NCI-H2171 treated with DMSO at 0.1 percent for 48 hours (cell line): Measurements from ENCODE around the gene SAMHD1.
A peak's percentile ranks its signal among the peaks of the same experiment; 100 is the strongest.
"Not testable (repeated sequence)": the region's sequence is repeated elsewhere in the genome, so short reads cannot be mapped to it uniquely, and the experiment has no call there.

ENCODE experiments used
- DNase-seq: peaks from one replicate; lab custom pipeline; 2025; lab: John Stamatoyannopoulos, UW

Gene SAMHD1

DNA sequence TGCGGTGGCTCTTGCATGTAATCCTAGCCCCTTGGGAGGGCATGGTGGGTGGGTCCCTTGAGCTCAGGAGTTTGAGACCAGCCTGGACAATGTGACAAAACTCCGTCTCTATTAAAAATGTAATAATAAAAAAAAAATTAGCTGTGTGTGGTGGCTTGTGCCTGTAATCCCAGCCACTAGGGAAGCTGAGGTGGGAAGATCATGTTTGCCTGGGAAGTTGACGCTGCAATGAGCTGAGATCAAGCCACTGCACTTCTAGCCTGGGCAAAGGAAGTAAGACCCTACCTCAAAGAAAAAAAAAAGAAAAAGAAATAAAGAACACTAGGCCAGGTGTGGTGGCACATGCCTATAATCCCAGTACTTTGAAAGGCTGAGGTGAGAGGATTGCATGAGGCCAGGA lies 4.5 kb upstream of the SAMHD1 start:
- DNase-seq: no peak

DNA sequence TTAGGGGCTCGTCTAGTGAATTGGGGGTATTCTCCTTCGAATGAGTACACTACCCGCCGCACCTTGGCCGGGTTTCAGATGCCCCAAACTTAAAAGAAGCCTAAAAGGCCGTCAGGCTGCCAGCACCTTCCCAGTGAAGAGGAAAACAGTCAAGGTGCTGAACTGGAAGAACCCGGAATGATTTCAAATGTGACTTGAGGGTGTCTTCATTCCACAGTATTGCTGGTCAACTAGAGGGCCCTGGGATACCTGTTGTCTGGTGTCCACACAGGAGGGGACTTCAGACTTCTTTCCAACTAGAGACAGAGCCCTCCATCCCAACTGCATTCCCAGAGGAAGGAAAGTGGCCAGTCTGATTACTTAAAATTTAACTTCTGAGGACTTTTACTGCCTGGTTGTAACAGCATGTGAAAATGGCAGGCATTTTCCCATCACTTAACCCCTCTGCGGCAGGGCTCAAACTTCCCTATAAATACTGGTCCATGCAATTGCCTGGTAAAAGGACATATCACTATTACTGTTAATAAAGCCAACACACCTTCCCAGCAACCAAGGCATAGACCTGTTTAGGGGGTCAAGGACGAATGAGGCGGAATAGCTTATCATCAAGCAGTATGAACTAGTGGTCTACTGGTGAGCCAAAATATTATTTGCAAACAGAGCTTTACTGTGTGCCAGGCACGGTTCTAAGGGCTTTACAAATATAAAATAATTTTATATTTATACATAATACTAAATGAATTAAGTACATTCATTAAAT lies 651 bp upstream of the SAMHD1 start:
- no peak for DNase-seq

DNA sequence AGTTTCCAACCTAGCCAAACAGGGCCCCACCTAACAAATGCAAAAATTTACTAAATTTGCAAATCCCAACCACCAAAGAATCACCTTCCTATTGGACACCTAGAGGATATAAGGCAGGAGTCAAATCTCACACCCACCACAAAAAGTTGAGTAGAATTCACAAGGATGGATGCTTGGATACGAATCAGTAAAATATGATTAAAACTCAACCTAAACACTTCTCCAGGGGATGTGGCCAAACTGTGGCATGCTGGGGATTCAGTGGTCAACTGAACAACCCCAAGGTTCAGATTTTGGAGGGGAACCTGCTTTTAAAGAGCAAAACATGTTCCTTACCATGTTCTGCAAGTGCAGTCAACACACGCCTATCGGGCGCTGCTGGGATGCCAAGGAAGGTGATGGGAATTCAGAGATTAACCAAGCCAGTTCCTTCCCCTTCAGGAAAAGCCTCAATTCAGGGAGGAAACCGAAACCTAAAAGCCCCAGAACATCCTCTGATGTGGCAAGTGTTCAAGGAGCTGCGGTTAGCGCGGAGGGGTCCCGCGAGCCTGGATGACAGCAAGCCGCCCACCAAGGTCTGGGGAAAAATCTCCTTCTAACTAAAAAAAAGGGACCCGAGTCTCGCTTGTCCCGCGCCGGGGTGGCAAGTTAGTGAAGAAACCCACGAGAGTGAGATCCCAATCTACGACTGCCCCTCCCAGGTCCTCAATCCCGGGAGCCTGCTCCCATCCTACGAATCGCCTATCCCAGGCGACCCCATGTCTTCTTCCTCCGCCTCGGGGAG lies 902 bp downstream of the SAMHD1 start:
- no peak for DNase-seq

DNA sequence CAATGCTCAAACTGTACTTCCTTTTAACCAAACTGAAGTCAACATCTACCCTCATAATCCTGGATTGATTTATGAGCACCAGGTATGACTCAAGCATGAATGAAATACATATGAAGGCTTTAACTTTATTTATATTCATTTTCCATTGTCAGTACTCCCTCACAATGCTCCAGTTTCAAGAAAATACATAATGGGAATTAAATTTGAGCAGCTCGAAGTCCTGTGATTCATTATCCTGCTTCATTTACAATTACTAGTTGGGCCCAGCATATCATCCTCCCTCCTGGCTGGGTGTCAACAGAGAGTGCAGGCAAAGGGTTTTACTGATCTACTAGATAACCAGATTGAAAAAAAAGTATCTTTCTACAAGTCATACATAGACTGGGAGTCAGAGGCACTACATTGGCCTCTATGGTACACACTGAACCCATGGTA lies 10.1 kb downstream of the SAMHD1 start:
- DNase-seq: no peak

DNA sequence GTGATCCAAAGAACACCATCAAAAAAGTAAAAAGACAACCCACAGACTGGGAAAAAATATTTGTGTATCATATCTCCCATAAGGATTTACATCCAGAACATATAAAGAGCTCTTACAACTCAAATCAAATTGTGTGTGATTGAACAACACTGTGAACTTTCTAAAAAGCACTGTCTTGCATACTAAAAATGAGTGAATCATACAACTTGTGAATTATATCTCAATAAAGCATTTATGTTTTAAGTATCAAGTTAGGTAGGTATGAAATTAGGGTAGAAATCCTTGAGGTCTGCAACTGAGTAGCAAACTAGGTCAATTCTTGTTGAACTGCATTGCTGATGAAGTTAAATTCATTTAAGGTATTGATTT lies 14.1 kb downstream of the SAMHD1 start:
- no peak for DNase-seq

DNA sequence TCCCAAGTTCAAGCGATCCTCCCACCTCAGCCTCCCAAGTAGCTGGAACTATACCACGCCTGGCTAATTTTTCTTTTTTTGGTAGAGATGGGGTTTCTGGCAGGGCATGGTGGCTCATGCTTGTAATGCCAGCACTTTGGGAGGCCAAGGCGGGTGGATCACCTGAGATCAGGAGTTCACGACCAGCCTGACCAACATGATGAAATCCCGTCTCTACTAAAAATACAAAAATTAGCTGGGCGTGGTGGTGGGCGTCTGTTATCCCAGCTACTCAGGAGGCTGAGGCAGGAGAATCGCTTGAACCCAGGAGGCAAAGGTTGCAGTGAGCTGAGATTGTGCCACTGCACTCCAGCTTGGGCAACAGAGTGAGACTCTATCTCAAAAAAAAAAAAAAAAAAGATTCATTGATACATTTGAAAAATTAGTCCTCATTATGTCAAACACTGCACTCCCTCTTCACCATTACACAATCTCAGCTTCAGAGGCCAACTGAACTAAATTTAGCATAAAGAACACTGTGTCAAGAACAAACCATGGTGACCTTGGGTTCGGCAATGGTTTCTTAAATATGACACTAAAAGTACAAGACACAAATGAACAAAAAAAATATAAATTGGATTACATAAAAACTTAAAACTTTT lies 14.6 kb downstream of the SAMHD1 start:
- DNase-seq: not testable (repeated sequence)

DNA sequence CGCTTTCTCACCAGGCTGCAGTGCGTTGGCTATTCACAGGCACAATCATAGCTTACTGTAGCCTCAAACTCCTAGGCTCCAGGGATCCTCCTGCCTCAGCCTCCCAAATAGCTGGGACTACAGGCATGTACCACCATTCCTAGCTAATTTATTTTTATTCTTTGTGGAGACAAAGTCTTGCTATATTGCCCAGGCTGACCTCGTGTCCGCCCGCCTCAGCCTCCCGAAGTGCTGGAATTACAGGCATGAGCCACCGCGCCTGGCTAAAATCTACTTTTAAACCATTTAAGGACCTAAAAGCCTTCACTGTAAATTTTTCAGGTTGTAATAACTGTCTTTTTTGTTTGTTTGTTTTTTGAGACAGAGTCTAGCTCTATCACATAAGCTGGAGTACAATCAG lies 15.2 kb downstream of the SAMHD1 start:
- no peak for DNase-seq

DNA sequence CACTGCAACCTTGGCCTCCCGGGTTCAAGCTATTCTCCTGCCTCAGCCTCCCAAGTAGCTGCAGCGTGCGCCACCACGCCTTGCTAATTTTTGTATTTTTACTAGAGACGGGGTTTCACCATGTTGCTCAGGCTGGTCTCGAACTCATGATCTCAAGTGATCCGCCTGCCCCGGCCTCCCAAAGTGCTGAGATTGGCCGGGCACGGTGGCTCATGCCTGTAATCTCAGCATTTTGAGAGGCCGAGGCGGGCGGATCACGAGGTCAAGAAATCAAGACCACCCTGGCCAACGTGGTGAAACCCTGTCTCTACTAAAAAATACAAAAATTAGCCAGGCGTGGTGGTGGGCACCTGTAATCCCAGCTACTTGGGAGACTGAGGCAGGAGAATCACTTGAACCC lies 17.9 kb downstream of the SAMHD1 start:
- DNase-seq: not testable (repeated sequence)

DNA sequence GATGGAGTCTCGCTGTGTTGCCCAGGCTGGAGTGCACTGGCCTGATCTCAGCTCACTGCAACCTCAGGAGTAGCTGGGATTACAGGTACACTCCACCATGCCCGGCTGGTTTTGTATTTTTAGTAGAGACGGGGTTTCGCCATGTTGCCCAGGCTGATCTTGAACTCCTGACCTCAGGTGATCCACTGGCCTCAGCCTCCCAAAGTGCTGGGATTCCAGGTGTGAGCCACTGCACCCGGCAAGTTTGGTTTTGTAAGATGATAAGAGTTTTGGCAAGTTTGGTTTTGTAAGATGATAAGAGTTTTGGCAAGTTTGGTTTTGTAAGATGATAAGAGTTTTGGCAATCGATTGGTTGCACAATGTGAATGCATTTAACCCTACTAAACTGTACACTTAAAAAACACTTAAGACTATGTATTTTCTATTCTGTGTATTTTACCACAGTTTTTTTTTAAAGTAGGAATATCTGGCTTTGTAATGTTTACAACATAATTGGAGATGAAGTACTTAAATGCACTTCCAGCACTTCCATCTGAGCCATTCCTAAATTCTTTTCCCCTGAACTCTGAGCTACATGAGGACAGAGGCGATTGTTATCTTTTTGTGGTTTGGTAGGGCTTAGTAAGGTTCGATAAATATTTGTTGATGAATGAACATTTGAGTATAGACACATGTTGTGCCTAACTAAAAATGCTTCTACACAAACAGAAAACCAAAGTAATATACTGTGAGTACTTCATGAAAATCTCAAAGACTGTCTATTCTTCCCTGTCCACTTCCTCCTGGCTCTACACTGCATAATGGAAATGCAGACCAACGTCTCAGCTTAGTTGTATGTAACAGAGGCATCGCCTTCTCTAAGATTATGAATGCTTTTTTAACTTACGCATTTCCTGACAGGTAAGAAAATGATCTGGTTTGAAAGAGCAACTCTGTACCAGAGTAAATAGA lies 18.8 kb downstream of the SAMHD1 start:
- DNase-seq: no peak

DNA sequence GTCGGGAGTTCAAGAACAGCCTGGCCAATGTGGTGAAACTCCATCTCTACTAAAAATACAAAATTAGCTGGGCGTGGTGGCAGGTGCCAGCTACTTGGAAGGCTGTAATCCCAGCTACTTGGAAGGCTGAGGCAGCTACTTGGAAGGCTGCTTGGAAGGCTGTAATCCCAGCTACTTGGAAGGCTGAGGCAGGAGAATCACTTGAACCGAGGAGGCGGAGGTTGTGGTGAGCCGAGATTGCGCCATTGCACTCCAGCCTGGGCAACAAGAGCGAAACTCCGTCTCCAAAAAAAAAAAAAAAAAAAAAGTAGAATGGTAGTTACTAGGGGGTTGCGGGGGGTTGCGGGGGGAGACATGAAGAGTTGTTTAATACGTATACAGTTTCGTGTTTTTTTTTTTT lies 19.4 kb downstream of the SAMHD1 start:
- DNase-seq: not testable (repeated sequence)

DNA sequence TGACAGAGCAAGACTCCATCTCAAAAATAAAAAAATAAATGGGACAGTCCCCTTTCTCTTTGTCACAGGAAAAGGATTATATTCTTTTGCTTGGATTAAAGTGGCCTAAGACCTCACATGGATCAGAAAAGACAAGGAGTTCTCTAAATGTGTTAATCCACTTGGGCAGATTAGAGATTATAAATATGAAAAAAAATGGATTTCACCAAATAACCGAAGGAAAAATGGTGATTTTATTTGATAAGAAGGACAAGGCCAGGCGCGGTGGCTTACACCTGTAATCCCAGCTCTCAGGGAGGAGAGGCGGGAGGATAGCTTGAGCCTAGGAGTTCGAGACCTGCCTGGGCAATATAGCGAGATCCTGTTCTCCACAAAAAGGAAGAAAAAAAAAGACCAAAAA lies 21.8 kb downstream of the SAMHD1 start:
- DNase-seq: no peak

DNA sequence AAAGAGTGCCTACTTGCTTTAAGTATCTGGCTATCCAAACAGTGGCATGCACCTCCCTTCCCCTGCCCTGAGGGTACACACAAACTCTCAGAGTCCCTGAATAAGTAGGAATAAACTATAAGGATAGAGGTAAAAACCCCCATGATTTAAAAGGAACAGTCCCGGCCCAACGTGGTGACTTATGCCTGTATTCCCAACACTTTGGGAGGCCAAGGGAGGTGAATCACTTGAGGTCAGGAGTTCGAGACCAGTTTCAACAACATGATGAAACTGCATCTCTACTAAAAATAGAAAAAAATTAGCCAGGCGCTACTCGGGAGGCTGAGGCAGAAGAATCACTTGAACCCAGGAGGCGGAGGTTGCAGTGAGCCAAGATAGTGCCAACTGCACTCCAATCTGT lies 22.2 kb downstream of the SAMHD1 start:
- DNase-seq: no peak

DNA sequence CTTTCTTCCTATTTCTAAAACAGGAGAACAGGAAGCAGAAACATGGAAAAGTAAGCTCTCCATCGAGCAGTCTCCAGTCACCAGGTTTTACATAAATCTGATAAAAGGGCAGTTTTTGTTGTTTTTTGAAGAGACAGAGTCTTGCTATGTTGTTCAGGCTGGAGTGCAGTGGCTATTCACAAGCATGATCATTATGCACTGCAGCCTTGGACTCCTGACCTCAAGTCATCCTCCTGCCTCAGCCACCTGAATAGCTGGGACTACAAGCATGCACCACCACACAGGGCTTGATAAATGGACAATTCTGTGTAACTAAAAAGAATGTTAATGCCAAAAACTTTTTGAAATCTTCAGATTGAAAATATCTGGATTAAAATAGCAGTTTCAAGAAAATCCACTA lies 23.8 kb downstream of the SAMHD1 start:
- no peak for DNase-seq

DNA sequence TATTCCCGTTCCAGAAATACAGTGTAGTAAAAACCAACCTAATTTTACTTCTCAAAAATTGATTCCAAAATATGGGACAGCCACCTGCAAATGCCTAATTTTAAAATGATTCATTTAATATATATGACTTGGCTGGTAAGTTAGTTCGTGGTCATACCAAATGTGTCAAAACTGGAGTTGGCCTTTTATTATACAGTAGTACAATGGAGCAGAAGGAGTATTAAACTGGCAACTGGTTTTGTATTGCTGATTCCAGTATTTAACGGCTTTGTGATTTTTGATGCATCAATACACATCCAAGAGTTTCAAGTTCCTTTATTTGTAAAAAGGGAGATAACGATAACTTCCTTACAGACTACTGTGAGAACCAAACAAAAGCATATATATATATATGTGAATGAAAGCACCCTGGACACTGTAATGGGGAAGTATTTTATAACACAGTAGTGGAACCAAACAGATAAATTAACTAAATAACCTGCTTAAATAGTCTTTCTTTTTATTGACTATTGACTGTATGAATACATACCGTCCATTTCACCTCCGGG lies 24.8 kb downstream of the SAMHD1 start:
- no peak for DNase-seq

DNA sequence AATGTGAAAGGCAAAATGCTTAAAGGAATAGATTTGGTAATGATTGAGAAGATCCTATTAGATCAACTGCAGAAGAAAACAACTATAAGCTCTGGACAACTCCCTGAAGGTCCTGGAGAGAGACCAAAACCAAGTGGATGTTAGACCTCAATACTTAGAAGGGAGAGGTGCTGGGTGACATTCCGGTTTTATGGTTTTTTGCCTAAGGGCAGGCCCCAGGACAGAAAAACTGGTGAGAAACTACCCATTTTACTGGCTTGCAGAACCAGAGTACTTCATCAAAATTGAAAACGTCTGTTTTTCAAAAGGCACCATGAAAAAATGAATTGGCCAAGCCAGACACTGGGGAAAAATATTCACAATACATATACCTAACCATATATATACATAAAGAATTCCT lies 26.3 kb downstream of the SAMHD1 start:
- DNase-seq: no peak

DNA sequence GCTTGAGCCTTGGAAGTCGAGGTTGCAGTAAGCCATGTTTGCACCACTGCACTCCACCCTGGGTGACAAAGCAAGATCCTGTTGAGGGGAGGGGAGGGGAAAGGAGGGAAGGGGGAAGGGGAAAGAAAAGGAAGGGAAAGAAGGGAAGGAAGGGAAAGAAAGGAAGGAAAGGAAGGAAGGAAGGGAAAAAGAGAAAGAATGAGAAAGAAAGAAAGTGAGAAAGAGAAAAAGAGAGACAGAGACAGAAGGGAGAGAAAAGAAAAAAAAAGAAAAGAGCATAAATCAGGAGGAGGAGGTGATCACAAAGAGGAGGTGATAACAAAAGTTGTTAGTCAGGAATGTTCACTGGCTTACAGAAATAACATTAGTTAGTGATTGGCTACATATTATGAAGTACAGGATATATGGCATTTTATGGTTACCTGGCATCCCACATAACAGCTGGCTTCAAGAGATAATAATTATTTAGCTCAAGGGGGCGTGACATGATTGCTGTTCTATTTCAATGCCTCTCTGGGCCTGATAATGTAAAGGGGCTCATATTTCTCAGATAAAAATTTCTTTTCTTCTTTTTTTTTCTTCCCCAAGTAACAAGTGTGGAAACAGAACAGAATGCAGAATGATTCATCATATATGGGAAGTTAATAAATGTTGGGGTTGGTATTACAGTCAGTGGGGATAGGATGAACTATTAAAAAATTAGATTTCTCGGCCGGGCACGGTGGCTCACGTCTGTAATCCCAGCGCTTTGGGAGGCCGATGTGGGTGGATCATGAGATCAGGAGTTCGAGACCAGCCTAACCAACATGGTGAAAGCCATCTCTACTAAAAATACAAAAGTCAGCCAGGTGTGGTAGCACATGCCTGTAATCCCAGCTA lies 27.1 kb downstream of the SAMHD1 start:
- DNase-seq: peak; percentile 45

DNA sequence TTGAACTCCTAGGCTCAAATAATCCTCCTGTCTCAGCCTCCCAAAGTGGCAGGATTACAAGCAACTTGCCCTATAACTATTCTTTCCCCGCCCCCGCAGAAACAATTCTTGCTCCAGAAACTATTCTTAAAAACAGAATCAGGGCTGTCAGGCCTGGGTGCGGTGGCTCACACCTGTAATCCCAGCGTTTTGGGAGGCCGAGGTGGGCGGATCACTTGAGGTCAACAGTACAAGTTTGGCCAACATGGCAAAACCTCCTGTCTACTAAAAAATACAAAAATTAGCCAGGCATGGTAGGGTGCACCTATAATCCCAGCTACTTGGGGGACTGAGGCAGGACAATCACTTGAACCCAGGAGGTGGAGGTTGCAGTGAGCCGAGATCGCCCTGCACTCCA lies 31.2 kb downstream of the SAMHD1 start:
- no peak for DNase-seq

DNA sequence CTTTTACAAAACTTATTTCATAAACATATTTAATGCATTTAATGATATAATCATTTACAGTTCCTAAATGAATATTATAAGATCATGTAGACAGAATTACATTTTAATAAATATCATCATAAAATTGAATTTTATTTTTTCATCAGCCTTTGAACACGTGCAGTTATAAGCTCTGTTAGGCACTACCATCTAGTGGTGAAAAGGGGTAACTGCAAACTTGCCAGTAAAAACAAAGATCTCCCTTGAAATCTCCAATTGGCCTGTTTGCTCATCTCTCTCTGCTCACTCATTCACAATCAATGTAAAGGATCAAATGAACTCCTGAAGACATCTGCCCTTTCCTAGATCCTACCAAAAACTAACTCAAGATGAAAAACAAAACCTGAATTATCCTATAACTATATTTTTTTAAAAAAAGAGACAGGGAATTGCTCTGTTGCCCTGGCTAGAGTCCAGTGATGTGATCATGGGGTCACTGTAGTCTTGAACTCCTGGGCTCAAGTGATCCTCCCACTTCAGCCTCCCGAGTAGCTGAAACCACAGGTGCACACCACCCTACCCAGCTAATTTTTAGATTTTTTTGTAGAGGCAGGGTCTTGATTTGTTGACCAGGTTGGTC lies 31.7 kb downstream of the SAMHD1 start:
- peak; percentile 79 for DNase-seq

DNA sequence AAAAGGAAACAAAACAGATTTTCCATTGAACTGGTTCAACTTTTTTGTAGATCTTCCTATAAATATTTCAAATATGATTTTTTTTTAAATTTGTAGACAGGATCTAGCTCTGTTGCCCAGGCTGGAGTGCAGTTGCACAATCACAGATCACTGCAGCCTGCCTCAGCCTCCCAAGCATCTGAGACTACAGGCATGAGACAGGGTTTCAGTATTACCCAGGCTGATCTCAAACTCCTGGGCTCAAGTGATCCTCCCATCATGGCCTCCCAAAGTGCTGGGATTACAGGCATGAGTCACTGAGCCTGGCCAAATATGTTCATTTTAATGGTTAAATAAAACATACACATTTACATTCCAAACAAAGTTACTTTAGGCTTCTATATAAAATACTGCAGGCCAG lies 33.6 kb downstream of the SAMHD1 start:
- no peak for DNase-seq

DNA sequence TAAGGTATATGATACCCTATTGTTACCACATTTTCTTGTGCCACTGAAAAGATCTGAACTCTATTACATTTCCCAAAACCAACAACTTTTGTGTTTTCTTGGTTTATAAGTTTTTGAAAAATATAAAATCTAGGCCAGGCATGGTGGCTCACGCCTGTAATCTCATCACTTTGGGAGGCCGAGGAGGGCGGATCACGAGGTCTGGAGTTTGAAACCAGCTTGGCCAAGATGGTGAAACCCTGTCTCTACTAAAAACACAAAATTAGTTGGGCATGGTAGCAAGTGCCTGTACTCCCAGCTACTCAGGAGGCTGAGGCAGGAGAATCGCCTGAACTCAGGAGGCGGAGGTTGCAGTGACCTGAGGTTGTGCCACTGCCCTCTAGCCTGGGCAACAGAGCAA lies 34.3 kb downstream of the SAMHD1 start:
- DNase-seq: no peak
